ENCODE results near the gene GPA33. TPM values are rescaled to one million over a fixed set of nuclear protein-coding genes. Genes with fewer than 3 reads are reported as not detected.

GPA33 gene
- total and polyA plus RNA-seq, 12 donors = 0.03 to 0.79 (median 0.21) TPM; not detected in 6

- no peak for DNase-seq
These were observed 3.8 kb upstream of the GPA33 start, which contains the start of gene STYXL2 for GRCh38 chr1:167093846-167094516. Gene STYXL2 (plus strand): TSS chr1:167094075. CDS start chr1:167094850, 775 bp downstream.

GRCh38 chr1:167092653-167093052 lies 2.5 kb upstream of the GPA33 start:
- no peak for DNase-seq
- 80 to 88% (median 86%) methylated on average over 1 of the region's 1 CpG for WGBS, 4 donors
- H3K27me3 ChIP-seq = no peaks in the 10 kb centered on the region
- intact Hi-C loops (cut with DNase I) = no loop called here
- no peak overlapping the region for H3K4me3 ChIP-seq
- no peaks in the 10 kb centered on the region for H3K4me1 ChIP-seq (replicated peaks in 1 of 2)
- H3K27ac ChIP-seq = no peak overlapping the region
- H3K9me3 ChIP-seq (replicated peaks in 1 of 3) = no peaks in the 10 kb centered on the region
- H3K36me3 ChIP-seq (replicated peaks in 1 of 2) = no peaks in the 10 kb centered on the region
- TF ChIP-seq, protein P1, sequence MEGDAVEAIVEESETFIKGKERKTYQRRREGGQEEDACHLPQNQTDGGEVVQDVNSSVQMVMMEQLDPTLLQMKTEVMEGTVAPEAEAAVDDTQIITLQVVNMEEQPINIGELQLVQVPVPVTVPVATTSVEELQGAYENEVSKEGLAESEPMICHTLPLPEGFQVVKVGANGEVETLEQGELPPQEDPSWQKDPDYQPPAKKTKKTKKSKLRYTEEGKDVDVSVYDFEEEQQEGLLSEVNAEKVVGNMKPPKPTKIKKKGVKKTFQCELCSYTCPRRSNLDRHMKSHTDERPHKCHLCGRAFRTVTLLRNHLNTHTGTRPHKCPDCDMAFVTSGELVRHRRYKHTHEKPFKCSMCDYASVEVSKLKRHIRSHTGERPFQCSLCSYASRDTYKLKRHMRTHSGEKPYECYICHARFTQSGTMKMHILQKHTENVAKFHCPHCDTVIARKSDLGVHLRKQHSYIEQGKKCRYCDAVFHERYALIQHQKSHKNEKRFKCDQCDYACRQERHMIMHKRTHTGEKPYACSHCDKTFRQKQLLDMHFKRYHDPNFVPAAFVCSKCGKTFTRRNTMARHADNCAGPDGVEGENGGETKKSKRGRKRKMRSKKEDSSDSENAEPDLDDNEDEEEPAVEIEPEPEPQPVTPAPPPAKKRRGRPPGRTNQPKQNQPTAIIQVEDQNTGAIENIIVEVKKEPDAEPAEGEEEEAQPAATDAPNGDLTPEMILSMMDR (IDR thresholded peaks at IDR 0.05) = no peak
- TF ChIP-seq POLR2A (IDR thresholded peaks at IDR 0.05) = no peak

More at GRCh38 chr1:167093846-167094516, 3.8 kb upstream of the GPA33 start, which contains the start of gene STYXL2:
- no peaks in the 10 kb centered on the region for H3K36me3 ChIP-seq (replicated peaks in 1 of 2)
- H3K4me3 ChIP-seq = no peak within 1 kb of the TSS
- WGBS, 4 donors = 59 to 78% (median 65%) methylated on average over 4 to 8 of the region's 8 CpGs
- no peaks in the 10 kb centered on the region for H3K4me1 ChIP-seq (replicated peaks in 1 of 2)
- no peaks in the 10 kb centered on the region for H3K9me3 ChIP-seq (replicated peaks in 1 of 3)
- H3K27me3 ChIP-seq = no peaks in the 10 kb centered on the region
- no peak within 1 kb of the TSS for H3K27ac ChIP-seq
- intact Hi-C loops (cut with DNase I) = no loop called here
- TF ChIP-seq POLR2A (IDR thresholded peaks at IDR 0.05) = no peak
- TF ChIP-seq, protein P1 (IDR thresholded peaks at IDR 0.05) = no peak

GRCh38 chr1:167089939-167090313 lies 251 bp downstream of the GPA33 start:
- TF ChIP-seq, protein P1 (IDR thresholded peaks at IDR 0.05) = no peak
- TF ChIP-seq POLR2A (IDR thresholded peaks at IDR 0.05) = no peak
- no peaks in the 10 kb centered on the region for H3K36me3 ChIP-seq (replicated peaks in 1 of 2)
- H3K9me3 ChIP-seq (replicated peaks in 1 of 3) = no peaks in the 10 kb centered on the region
- WGBS, 4 donors = 58 to 76% (median 65%) methylated on average over 2 of the region's 2 CpGs
- H3K27ac ChIP-seq = peak overlapping the region in 2 of 5 donors; percentile 45 to 52
- H3K4me1 ChIP-seq (replicated peaks in 1 of 2) = no peaks in the 10 kb centered on the region
- no peak overlapping the region for H3K4me3 ChIP-seq
- no peaks in the 10 kb centered on the region for H3K27me3 ChIP-seq
- no peak for DNase-seq
- intact Hi-C loops (cut with DNase I) = no loop called here

GRCh38 chr1:167088746-167089417 lies 1.3 kb downstream of the GPA33 start:
- no peak overlapping the region for H3K4me3 ChIP-seq
- DNase-seq = no peak
- H3K27me3 ChIP-seq = no peaks in the 10 kb centered on the region
- intact Hi-C loops (cut with DNase I) = no loop called here
- TF ChIP-seq, protein P1 (IDR thresholded peaks at IDR 0.05) = no peak
- no peak for TF ChIP-seq POLR2A (IDR thresholded peaks at IDR 0.05)
- H3K27ac ChIP-seq = no peak overlapping the region
- H3K4me1 ChIP-seq (replicated peaks in 1 of 2) = no peaks in the 10 kb centered on the region
- H3K36me3 ChIP-seq (replicated peaks in 1 of 2) = no peaks in the 10 kb centered on the region
- WGBS, 4 donors = 80 to 86% (median 81%) methylated on average over 4 to 6 of the region's 6 CpGs
- H3K9me3 ChIP-seq (replicated peaks in 1 of 3) = no peaks in the 10 kb centered on the region
